Pulmonary artery endothelial cell (primary cell): ENCODE results near the gene ARHGAP44. TPM values are rescaled to one million over a fixed set of nuclear protein-coding genes. Genes with fewer than 3 reads are reported as not detected.

Experiments
- DNase-seq: peaks from one replicate; pipeline ENCODE4 v3.0.0-alpha.2; 2011; ENCODE audit warnings: low read depth, low spot score
- total RNA-seq: library from RNA; depleted of rRNA; stranded (reverse); fragments of >200 nt; gene quantifications from 2 replicates; pipeline ENCODE4 v1.2.3, GENCODE V29; 2014

The ARHGAP44 gene
- total RNA-seq, 1 donor from 2014 or later: 0.53 TPM

DNA sequence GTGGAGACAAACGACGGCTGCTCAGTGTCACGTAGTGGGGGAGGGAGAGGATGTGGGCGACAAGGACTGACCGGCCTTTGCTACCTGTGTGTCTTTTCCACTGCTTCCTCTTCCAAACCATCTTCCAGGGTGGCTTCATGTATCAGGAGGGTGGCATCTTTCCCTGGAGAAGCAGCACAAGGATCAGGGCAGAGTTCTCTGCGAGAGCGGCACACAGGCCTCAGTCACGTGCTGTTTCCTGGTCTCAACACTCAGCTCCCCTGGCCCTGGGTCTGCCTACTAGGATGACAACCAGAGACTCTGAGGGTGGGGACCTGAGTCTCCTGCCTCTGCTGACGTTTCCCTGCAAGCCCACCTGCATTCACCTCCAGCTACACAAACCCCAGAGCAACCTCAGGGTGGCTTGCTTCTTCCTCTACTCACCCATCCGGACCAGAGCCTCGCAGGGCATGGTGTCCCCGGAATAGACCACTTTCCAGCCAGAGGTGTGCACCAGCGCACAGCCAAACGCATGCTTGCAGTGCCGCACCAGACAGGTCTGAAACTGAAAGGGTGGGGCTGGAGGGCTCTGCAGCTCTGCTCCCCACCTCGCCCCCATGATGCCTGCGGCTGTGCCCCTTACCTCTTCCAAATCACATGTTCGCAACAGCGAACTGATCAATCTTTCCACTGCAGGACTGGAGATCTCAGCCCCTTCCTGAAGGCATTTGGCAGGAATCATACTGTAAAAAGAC lies 205.2 kb downstream of the ARHGAP44 start:
- no peak for DNase-seq

DNA sequence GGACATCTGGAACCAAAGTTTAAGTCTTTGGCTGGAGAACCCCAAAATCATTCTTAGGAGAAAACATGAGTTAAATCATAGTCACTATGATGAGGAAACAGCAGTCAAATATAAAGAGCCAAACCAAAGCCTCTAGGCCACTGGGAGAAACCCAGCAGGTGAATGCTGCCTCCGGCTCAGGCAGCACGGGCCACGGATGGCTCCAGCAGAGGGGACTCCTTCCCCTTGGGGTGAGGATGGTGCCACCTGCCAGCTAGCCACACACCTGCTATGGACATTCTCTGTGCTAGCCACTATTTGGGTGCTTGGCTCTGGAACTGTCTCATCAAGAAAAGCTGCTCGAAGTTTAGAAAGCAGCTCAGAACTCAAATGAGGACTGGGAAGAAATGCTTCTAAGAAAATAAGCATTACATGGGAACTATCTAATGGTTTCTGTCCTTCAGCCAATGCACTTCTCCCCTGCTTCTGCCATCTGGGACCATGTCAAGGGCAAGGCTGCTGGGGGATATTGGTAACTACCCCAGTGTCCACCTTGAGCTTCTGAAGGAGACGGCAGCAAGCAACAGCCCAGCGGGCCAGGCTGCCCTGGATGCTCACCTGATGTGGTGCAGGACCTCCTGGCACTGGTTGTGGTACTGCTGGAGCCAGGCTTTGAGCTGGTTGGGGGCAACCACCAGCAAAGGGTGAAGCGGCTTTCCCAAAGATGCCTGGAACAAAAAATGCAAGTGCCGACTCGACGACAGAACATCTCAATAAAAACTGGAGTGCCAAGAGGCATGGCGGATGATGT lies 206.0 kb downstream of the ARHGAP44 start:
- no peak for DNase-seq

DNA sequence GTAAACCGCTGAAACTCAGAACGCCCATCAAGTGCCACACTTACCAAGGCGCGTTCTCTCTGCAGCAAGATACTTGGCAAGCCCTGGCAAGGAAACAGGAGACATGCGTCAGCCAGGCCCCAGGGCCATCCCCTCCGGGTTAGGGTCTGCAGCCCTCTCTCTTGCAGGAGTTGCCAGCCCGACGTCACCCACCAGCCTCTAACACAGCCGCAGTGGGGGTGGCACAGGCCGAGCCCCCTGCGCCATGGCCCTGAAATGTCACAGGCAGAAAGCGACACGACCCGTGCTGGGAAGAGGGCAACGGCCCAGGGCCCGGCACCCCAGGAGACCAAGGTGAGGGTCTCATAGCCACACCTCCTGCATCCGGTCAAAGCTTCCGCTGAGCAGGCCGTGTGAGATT lies 206.6 kb downstream of the ARHGAP44 start:
- no peak for DNase-seq

DNA sequence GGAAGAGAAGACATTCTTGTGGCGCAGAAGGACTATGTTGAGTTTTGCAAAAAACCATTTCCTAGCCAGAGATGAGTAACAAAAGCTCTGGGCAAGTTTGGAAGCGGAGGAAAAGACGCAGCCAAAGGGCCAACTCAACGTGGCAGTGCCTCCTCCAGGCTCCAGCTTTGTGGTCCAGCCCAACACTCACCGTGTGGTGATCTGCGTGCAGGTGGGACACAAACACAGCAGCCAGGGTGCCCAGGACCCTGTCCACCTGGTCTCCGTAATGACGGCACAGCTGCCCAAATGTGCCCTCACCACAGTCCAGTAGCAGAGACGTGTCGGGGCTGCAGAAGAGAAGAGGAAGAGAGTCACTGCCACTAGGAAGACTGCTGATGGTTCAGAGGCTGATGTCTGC lies 207.1 kb downstream of the ARHGAP44 start:
- no peak for DNase-seq

DNA sequence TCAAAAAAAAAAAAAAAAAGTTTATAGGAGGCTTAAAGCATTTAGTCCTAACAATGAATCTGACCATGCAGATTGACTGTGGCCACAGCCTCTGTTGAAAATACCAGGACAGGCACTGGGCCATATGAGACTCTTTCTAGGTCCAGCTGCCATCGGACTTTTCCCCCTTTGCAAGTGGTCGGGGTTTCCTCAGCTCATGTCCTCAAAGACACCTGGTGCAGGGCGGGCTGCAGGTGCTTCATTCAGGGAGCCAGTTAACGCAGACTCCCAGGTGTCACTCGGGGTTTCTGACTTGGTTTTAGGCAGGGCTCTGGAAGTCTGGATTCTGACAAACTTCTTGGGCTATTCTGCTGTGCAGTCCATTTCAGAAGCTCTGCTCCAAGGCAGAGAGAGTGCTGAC lies 207.6 kb downstream of the ARHGAP44 start:
- no peak for DNase-seq

DNA sequence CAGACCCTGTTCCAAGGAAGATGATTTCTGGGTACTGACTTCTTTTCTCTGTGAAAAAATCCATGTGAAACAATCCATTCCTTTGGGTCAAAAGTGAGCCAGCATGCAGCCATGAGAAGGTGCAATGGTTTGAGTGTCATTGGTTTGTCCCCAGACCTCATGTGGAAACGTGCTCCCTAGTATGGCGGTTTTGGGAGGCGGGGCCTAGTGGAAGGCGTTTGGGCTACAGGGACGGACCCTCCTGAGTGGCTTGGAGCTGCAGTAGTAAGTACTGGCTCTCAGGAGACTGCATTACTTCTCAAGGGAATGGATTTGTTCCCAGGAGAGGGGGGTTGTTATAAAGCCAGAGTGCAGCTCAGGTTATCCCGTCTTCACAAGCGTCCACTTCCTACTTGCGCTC lies 209.2 kb downstream of the ARHGAP44 start:
- no peak for DNase-seq

DNA sequence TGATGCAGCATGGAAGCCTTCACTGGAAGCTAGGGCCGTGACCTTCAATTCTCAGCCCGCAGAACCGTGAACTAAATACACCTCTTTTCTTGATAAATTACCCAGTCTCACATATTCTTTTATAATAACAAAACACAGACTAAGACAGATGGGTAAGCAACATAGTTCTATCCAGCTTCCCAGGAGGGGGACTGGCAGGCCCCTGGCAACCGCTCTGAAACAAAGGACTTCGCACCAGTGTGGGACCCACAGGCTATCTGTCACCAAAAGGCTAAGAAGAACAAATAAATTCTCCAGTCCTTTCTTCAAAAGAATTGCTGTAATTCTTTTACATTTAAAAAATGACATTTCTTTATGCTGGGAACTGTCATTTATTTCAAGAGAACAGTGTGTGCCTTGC lies 209.6 kb downstream of the ARHGAP44 start:
- no peak for DNase-seq

DNA sequence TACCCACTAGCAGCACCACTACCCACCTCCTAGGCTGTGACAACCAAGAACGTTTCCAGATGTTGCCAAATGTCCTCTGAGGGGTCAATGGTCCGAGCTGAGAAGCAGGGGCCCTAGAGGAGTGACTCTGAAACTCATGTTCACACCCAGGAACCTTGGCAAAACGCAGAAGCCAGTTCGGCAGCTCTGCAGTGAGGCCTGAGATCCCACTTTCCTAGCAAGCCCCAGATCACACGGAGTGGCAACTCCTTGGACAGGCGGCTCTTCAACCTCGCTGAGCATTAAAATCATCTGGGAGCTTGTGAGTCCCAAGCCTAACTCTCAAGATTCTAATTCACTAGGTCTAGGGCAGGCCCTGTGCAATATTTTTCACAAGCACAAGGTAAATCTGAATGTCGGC lies 211.3 kb downstream of the ARHGAP44 start:
- DNase-seq: no peak

DNA sequence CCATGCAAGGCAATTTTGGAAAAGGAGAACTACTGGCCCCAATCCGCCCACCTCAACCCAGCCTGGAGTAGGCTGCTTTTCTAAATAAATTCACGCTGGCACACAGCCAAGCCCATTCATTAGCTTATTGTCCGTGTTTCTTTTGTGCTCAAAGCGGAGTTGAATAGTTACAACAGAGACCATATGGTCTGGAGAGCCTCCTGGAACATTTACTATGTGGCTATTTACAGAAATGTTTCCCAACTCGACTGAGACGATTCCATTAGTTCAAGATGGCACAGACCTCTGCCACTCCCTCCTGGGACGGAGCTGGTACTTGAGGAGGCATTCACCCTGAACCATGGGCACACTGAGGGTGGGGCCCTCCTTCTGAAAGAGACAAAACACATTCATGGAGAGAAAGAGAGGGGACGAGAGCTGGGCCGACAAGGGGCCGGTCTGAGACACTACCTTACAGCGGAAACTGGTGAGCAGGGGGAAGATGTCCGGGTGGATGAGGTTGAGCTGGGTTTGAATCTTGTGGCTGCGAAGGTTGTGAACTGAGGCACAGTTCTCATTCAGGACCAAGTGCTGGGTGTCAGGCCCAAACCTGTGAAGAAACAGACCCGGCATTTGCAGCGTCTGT lies 212.8 kb downstream of the ARHGAP44 start:
- DNase-seq: no peak

DNA sequence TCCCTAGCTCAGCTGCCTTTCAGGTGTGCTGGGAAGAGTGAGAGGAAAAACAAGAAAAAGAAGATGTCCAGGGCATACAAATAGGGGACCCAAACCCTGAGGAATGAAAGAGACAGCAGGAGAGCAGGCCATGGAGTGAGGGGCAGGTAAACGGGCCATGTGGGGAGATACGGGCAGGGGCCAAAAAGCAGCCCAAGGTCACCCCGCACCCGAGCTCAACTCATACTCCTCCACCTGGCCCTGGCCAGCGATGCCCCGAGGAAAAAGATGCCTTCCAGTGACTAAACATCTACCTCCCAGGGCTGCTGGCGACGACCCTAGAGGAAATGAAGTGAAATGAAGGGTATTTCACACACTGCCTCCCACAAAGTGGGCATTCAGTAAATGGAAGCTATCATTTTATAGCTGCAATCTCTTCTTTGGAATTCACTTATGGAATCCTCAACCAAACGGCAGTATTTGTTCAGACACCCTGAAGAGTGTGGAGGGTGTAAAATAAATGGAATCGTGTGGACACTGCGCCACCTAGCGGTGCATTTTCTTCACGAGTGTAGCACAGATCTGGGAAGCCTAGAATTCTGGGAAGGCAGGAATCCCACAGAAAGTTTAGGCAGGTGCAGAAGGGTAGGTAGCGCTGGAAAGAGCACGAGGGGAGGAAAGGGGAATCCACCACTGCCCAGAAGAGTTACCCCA lies 213.6 kb downstream of the ARHGAP44 start:
- DNase-seq: peak; percentile 20

DNA sequence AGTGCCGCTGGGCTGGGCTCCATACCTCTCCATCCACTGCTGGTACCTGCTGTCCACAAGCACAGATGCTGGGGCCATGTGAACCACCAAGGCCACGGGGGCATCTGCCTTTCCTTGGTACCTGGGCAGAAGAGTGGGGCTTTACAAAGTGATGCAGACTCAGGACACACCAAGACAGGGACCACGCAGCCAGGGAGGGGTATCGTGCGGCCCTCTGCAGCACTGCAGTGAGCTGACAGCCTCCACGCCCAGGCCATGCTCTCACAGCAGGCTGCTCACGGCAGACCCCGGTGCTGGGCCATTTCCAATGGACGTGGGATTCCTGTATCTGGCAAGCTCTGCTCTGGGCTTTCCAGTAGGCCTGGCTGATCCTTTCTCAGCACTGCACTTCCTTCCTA lies 214.2 kb downstream of the ARHGAP44 start:
- no peak for DNase-seq

DNA sequence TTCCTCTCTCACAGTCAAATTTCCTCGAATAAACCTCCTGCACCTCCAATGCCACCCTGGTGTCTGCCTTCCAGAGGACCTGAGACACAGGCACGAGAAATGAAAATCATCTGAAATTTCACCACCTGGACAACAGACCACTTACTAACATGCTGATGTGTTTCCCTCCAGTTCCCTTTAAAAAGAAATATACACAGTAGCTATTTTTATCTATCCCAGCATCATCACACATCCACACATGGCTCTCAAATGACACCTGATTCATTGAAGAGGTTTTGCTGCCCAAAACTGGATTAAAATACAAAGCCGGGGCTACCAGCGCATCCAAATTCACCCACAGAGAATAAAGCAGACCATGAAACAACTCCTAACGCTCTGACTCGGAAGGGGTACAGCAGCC lies 214.6 kb downstream of the ARHGAP44 start:
- DNase-seq: no peak

DNA sequence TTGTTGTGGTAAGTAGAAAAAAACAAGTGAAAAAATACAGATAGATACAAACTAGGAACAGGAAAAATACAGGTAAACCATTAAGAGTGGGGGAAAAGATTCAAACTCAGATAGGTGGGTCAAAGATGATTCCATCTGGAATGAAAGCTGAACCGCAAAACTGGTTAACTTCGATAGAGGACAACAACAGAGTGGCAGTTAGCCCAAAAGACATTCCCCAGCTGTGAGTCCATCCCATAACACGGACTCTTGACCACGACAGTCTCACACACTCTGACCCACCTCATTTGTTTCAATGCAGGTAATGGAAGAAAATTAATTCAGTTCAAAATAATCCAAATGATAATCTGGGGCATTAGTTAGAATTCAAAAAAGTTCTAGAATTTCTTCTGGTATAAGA lies 215.0 kb downstream of the ARHGAP44 start:
- DNase-seq: no peak

DNA sequence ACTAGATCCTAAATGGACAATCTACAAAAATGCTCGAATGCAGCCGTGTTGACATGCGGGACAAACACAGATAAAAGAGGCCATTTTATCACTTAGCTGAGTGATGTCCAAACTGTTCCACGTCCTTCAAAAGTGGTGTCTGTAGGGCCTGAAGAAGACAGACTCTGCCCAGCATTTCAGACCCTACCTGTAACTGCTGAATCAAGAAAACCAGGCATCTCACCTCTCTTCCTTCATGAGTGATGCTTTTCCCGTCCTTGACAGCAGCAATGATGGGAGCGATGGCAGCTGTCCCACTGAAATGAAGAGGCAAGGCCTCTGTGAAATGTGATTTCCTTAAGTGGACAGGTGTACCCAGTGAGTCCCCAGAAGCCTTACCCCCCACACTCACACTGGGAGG lies 216.2 kb downstream of the ARHGAP44 start:
- DNase-seq: no peak

DNA sequence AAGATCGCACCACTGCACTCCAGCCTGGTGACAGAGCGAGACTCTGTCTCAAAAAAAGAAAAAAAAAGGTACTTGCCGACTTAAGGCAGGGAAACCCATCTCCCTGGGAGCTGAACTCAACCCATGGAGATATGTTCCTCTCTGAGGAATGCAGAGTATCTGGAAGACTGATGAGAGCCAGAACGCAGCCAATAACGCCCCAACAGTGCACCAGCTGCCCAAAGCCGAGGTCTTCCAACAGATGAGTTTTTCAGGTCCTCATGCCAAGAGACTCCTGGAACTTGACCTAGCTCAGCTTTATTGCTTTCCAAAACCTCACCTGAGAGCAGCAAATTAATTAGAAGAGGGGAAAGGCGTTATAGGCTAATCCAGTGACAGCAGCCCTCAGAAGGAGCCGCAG lies 219.2 kb downstream of the ARHGAP44 start:
- DNase-seq: no peak

DNA sequence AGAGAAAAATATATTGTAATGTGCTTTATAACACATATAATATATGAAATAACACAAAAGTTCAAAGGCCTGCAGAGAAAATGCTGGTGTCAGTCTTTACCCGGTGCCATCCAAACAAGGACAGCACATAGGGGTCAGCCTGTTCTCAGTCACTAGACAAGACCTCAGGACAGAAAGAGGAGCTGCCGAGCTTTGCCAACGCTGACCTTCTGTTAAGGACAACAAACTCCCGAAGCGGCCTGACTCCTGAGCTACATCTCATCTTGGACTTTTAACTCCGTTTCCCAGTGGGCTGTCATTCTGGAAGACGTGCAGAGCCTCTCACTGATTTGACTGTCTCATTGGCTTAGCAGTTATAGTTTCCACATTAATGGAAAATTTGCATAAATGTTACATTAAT lies 221.7 kb downstream of the ARHGAP44 start:
- DNase-seq: no peak

DNA sequence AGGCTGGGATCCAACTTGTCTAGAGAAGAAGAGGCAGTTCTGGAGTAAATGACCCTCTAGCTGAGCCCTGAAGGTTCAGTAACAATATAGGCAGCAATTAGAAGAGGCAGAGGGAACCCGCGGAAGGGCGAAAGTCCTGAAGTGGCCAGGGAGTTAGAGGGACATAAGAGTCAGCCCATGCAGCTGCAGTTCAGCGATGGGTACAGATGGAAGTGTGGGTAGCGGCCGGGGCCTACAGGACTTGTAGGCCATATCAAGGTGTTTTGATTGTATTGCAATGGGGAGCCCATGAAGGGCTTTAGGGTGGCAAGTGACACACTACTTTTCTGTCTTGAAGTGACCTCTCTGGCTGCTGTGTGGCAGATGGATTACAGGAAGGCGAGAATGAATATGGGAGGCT lies 225.5 kb downstream of the ARHGAP44 start:
- no peak for DNase-seq

DNA sequence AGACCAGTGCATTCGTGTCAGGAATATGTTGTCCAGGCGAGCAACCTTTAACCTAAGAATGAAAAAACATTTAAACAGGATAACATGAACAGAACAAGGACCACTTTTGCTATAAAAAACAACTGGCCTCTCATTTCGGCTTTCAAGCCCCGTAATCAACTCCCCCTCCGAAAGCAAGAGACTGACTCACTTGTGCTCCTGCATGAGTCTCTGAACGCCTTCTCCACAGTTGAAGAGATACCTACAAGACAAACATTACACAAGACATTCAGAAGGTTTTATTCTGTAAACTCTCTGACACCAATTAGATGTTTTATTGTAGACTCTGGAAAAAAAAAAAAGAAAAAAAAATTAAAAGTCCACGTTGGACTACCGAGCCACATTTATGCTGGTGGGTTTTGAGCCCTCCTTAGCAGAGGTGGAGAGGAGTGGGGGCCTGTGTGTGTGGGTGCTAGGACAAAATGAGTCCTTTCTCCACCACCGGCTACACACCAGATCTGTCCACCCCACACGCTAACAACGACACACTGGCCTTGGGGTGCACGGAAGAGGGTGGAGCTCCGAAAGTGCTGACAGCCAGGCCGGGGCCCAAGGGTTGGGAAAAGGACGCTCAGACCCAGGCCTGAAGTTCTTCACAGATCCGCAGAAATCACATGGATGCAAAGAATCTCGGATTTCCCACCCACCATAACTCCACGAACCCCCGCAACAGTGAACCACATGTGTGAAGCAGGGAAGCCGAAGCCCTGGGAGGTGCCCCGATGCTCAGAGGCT lies 227.8 kb downstream of the ARHGAP44 start:
- no peak for DNase-seq

DNA sequence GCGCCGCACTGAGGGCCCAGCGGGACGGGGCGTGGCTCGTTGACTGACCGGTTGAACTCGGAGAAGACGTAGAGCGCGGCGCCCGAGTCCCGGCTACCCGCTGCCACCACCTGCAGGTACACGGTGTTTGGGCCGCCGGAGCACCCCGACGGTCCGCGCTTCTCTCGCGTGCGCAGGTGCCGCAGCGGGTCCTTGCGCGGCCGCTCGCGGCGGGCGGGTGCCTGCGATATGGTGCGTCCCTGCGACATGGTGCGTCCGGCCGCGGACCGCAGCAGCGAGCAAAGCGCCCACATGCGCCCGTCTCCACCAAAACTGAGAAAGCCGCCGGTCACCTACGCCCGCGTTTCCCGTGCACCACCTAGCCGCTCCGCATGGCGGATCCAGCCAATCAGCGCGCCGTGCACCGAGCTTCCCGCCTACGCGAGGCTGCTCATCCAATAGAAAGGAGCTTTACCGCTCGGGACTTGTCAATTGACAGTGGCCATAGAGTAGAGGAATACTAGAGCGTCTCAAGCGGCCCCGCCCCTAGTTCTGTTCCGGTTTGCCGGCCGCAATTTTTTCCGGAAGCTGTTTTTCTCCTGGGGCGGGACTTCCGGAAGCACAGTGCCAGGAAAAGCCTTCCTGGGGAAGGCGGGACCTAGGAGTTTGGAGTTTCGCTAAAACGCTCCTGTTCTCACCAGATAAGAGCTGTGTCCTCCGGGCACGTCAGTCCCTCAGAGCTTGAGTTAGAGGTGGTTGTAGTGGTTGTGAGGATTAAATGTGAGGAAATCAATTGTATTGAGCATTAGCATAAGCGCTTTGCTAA lies 228.6 kb downstream of the ARHGAP44 start, which contains the start of gene ELAC2:
TSS of gene ELAC2 (minus strand) at position 373 of the 805 bp plus-strand sequence. CDS start at position 293, 80 bp downstream.
- DNase-seq: peak; percentile 95

DNA sequence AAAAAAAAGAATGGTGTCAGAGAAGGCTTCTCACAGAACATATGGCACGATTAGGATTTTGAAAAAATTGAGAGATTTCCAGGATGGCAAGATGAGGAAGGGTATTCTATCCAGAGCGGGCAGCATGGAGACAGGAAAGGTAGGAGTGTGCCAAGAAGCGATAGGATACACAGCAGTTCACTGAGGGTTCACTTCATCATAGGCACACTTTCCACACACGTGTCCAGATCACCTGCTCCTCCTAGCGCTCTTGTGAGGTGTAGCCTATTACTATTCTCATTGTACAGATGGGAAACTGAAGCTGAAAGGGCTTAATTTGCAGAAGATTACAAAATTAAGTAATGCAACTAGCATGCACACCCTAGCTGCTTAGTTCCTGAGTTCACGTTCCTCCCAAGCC lies 234.7 kb downstream of the ARHGAP44 start:
- no peak for DNase-seq
